ENCODE data around the gene CRYBB1.

DNA sequence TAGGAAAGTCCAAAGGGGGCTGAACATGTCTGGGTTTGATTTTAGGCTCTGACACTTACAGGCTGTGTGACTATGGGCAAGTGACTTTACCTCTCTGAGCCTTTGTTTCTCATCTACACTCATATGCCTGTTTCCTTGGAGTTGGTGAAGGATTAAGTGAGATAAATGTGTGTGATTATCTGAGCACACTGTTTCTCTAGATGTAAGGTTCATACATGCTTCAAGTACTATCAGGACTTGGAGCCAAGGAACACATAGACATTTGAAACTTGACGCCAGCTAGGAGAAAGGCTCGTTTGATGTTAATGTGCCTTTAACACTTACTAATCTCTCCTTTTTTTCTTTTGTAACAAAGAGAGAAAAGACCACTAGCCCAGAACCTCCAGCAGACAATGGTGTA is 9.7 kb downstream of the CRYBB1 start:
- no peak for TF ChIP-seq JUND (CRISPR knock-in tag; IDR thresholded peaks at IDR 0.05)
- no peak for TF ChIP-seq MAZ (IDR thresholded peaks at IDR 0.05; ENCODE audit: borderline replicate concordance, low read depth, low read length)
- TF ChIP-seq MAZ (CRISPR knock-in tag; IDR thresholded peaks at IDR 0.05; ENCODE audit: low read depth): no peak
- no peak for TF ChIP-seq ZNF672 (CRISPR knock-in tag; IDR thresholded peaks at IDR 0.05)
- TF ChIP-seq POLR2AphosphoS5 (IDR thresholded peaks at IDR 0.05; ENCODE audit: low read depth, low read length): no peak
- no peak for TF ChIP-seq HMGXB4 (CRISPR knock-in tag; IDR thresholded peaks at IDR 0.05; ENCODE audit: borderline replicate concordance in 1 of 2, low read depth in 1 of 2)
- no peak for TF ChIP-seq NFE2 (CRISPR knock-in tag; IDR thresholded peaks at IDR 0.05)
- TF ChIP-seq ZBTB25 (CRISPR knock-in tag; IDR thresholded peaks at IDR 0.05): no peak
- TF ChIP-seq CHD2 (IDR thresholded peaks at IDR 0.05; ENCODE audit: low read depth, low read length): no peak
- TF ChIP-seq ZNF510 (CRISPR knock-in tag; IDR thresholded peaks at IDR 0.05; ENCODE audit: low read depth): no peak
- TF ChIP-seq ZNF124 (CRISPR knock-in tag; IDR thresholded peaks at IDR 0.05): no peak
- no peak for TF ChIP-seq ARNT (IDR thresholded peaks at IDR 0.05)
- TF ChIP-seq DPF2 (CRISPR knock-in tag; IDR thresholded peaks at IDR 0.05; ENCODE audit: borderline replicate concordance, low read depth): no peak
- no peak for TF ChIP-seq CTCF (CRISPR knock-in tag; IDR thresholded peaks at IDR 0.05)
